H7 (cell line): ENCODE data around the gene SCGB3A1. TPM values are rescaled to one million over a fixed set of nuclear protein-coding genes. Genes with fewer than 3 reads are reported as not detected.

ENCODE experiments used
- DNase-seq: peaks from one replicate; pipeline ENCODE4 v3.0.0; 2012
- H3K27me3 ChIP-seq: 2 replicates; pipeline ENCODE4 v1.6.0; 2011; ENCODE audit warnings: mild to moderate bottlenecking, low read length; ENCODE audit not compliant: control insufficient read depth, insufficient read depth
- H3K36me3 ChIP-seq: replicated peaks from 2 replicates; pipeline ENCODE4 v1.5.1; 2011; ENCODE audit warnings: low read length; ENCODE audit not compliant: control insufficient read depth, insufficient read depth
- H3K4me3 ChIP-seq: 2 replicates; pipeline ENCODE4 v1.5.1; 2011; ENCODE audit warnings: low read depth, mild to moderate bottlenecking, control low read depth, low read length, moderate library complexity; ENCODE audit not compliant: insufficient read depth
- total RNA-seq: library from RNA; depleted of rRNA; stranded (reverse); fragments of >200 nt; shearing (Covaris generic); gene quantifications from 2 replicates; pipeline ENCODE4 v1.2.3, GENCODE V29; 2014

Gene SCGB3A1
- total RNA-seq, 1 experiment from 2014 or later, result not detected

GRCh38 chr5:180593446-180594206, 2.3 kb upstream of the SCGB3A1 start:
- Histone ChIP-seq H3K36me3 (no peaks in the 10 kb centered on the region), H3K27me3 (peaks cover 26% of the 10 kb centered on the region; the same call in 1 of the 2 replicates), H3K4me3 (no peak overlapping the region)
- peak; percentile 32 for DNase-seq

GRCh38 chr5:180592176-180592575, 877 bp upstream of the SCGB3A1 start:
- Histone ChIP-seq H3K27me3 (peaks cover 26% of the 10 kb centered on the region; the same call in 1 of the 2 replicates), H3K4me3 (no peak overlapping the region), H3K36me3 (no peaks in the 10 kb centered on the region)
- peak; percentile 49 for DNase-seq

- DNase-seq, result peak; percentile 76
- peaks cover 26% of the 10 kb centered on the region; the same call in 1 of the 2 replicates for H3K27me3 ChIP-seq
- peak overlapping the region; percentile 28; the same call in 1 of the 2 replicates for H3K4me3 ChIP-seq
- H3K36me3 ChIP-seq, result no peaks in the 10 kb centered on the region
These were observed 572 bp downstream of the SCGB3A1 start for GRCh38 chr5:180590543-180591310.

- no peaks in the 10 kb centered on the region for H3K36me3 ChIP-seq
- DNase-seq, result peak; percentile 68
- peaks cover 26% of the 10 kb centered on the region; the same call in 1 of the 2 replicates for H3K27me3 ChIP-seq
- peak overlapping the region; percentile 28; the same call in 1 of the 2 replicates for H3K4me3 ChIP-seq
These were observed 1.3 kb downstream of the SCGB3A1 start for GRCh38 chr5:180589771-180590542.

- DNase-seq, result no peak
- Histone ChIP-seq H3K36me3 (no peaks in the 10 kb centered on the region), H3K27me3 (peaks cover 23% of the 10 kb centered on the region; the same call in 1 of the 2 replicates), H3K4me3 (no peak overlapping the region)
These were observed 4.4 kb downstream of the SCGB3A1 start for GRCh38 chr5:180586870-180587269.

GRCh38 chr5:180586204-180586603, 5.1 kb downstream of the SCGB3A1 start:
- no peak for DNase-seq
- Histone ChIP-seq H3K36me3 (no peaks in the 10 kb centered on the region), H3K4me3 (no peak overlapping the region), H3K27me3 (peaks cover 19% of the 10 kb centered on the region; the same call in 1 of the 2 replicates)

- no peak for DNase-seq
- H3K36me3 ChIP-seq, result no peaks in the 10 kb centered on the region
- no peak overlapping the region for H3K4me3 ChIP-seq
- H3K27me3 ChIP-seq, result no peaks in the 10 kb centered on the region; the same call in 1 of the 2 replicates
These were observed 7.6 kb downstream of the SCGB3A1 start for GRCh38 chr5:180583738-180584137.

GRCh38 chr5:180580681-180581080, 10.6 kb downstream of the SCGB3A1 start:
- H3K36me3 ChIP-seq, result peaks cover 2% of the 10 kb centered on the region; the same call in 1 of the 2 replicates
- no peak for DNase-seq
- no peak overlapping the region for H3K4me3 ChIP-seq
- no peaks in the 10 kb centered on the region for H3K27me3 ChIP-seq

DNA sequence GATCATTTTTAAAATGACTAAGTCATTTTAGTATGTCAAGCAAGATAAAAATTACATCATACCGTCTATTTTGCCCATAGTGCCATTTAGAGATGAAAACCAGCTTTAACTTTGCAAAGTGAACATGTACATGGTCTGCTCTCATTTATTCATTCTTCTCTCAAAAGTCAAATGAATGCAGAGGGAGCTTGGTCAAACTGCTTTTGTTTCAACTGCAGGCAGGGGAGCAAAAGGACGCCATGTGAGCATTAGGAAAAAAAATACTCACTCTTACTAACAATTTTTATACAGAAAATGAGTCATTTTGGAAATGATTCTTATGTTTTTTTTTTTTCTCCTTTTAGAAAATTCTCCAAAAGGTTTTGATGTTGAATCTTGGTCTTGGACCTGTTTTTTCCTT, 15.7 kb downstream of the SCGB3A1 start:
- Histone ChIP-seq H3K36me3 (peaks cover 9% of the 10 kb centered on the region), H3K4me3 (no peak overlapping the region), H3K27me3 (no peaks in the 10 kb centered on the region)
- DNase-seq, result no peak

GRCh38 chr5:180568914-180569313, 22.4 kb downstream of the SCGB3A1 start:
- DNase-seq, result no peak
- H3K27me3 ChIP-seq, result no peaks in the 10 kb centered on the region
- H3K4me3 ChIP-seq, result no peak overlapping the region
- H3K36me3 ChIP-seq, result peaks cover 16% of the 10 kb centered on the region

DNA sequence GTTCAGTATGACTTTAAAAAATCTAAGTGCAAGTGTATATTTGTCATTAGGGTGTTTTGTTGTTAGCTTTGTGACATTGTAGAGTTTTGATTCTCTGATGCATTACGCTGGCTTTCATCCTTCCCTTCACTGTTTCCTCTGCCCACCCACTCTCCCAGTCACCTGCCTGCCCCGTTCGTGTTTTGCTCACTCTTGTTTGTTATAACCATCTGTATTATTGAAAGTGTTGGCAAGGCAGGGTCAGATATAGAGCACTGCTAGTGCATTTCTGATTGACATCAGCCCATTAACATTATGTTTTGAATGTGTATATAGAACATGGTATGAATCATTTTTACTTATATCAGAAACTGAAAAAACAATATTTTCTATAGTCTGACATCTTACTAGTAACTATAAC, 27.3 kb downstream of the SCGB3A1 start:
- DNase-seq, result no peak
- H3K4me3 ChIP-seq, result no peak overlapping the region
- H3K27me3 ChIP-seq, result no peaks in the 10 kb centered on the region
- peaks cover 9% of the 10 kb centered on the region for H3K36me3 ChIP-seq

DNA sequence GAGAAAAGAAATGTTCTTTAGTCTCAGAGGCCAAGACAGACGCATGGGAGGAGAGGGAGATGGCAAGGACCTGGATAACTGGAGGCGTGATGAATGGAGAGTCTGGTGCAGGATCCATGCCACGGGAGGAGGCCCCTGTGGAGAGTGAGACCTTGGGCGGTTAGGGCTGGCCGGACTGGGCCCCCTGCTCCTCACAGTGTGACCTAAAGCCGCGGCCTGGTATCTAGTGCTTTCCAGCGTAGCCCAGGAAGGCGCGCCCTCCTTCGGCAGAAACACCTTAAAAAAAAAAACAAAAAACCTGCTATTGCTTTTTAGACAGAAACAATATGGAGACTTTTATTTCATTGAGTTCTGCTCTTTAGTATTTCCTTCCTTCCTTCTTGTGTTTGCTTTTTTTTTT, 33.1 kb downstream of the SCGB3A1 start:
- Histone ChIP-seq H3K4me3 (no peak overlapping the region), H3K36me3 (peaks cover 4% of the 10 kb centered on the region), H3K27me3 (no peaks in the 10 kb centered on the region)
- DNase-seq, result peak; percentile 47

- no peak for DNase-seq
- H3K4me3 ChIP-seq, result no peak overlapping the region
- peaks cover 4% of the 10 kb centered on the region for H3K36me3 ChIP-seq
- H3K27me3 ChIP-seq, result no peaks in the 10 kb centered on the region
These were observed 34.0 kb downstream of the SCGB3A1 start for GRCh38 chr5:180557217-180557809.
